DOHH2 (cell line): ENCODE measurements around the gene GLIS2.

Experiments
- H3F3A ChIP-seq: fragments of 200-600 bp; sonication (generic), shearing (Covaris generic); 2 replicates; pipeline ENCODE4 v1.6.0; 2016; ENCODE audit warnings: antibody characterized with exemption, mild to moderate bottlenecking; ENCODE audit not compliant: control insufficient read depth, insufficient read depth
- H3K27ac ChIP-seq: fragments of 200-600 bp; sonication (generic); 2 replicates; pipeline ENCODE4 v1.5.1; 2014; ENCODE audit warnings: low read depth, mild to moderate bottlenecking, low read length, moderate library complexity
- H3K27me3 ChIP-seq: fragments of 200-600 bp; sonication (generic); 2 replicates; pipeline ENCODE4 v1.6.1; 2014; ENCODE audit warnings: mild to moderate bottlenecking, low read length, mixed read lengths; ENCODE audit not compliant: control insufficient read depth
- H3K36me3 ChIP-seq: fragments of 200-600 bp; sonication (generic); 2 replicates; pipeline ENCODE4 v1.6.1; 2014; ENCODE audit warnings: mild to moderate bottlenecking, low read length, moderate library complexity, mixed read lengths; ENCODE audit not compliant: control insufficient read depth
- H3K4me1 ChIP-seq: fragments of 200-600 bp; sonication (generic); 2 replicates; pipeline ENCODE4 v1.6.1; 2014; ENCODE audit warnings: mild to moderate bottlenecking, low read length, mixed read lengths; ENCODE audit not compliant: control insufficient read depth
- H3K4me2 ChIP-seq: fragments of 200-600 bp; sonication (generic); 2 replicates; pipeline ENCODE4 v1.6.0; 2014; ENCODE audit warnings: mild to moderate bottlenecking, low read length, moderate library complexity
- H3K4me3 ChIP-seq: fragments of 200-600 bp; sonication (generic); 2 replicates; pipeline ENCODE4 v1.5.1; 2014; ENCODE audit warnings: mild to moderate bottlenecking, low read length, mixed read lengths
- H3K79me2 ChIP-seq: fragments of 200-600 bp; sonication (generic); 2 replicates; pipeline ENCODE4 v1.6.1; 2014; ENCODE audit warnings: mild to moderate bottlenecking, low read length, mixed read lengths; ENCODE audit not compliant: control insufficient read depth
- H3K9me2 ChIP-seq: fragments of 200-600 bp; sonication (generic); replicated peaks from 2 replicates; pipeline ENCODE4 v1.6.1; 2014; ENCODE audit warnings: mild to moderate bottlenecking, low read length, mixed read lengths; ENCODE audit not compliant: control insufficient read depth
- H3K9me3 ChIP-seq: fragments of 200-600 bp; sonication (generic); 2 replicates; pipeline ENCODE4 v1.6.1; 2014; ENCODE audit warnings: antibody characterized with exemption, low read length, mixed read lengths; ENCODE audit not compliant: control insufficient read depth, insufficient read depth
- H4K20me1 ChIP-seq: fragments of 200-600 bp; sonication (generic); 2 replicates; pipeline ENCODE4 v1.6.0; 2014; ENCODE audit warnings: low read depth, mild to moderate bottlenecking, antibody characterized with exemption, low read length, moderate library complexity; ENCODE audit not compliant: control insufficient read depth, insufficient read depth
- EZH2phosphoT487 ChIP-seq: fragments of 200-600 bp; sonication (generic); IDR thresholded peaks from 2 replicates; pipeline ENCODE4 v1.6.1; 2017; ENCODE audit warnings: borderline replicate concordance, mild to moderate bottlenecking, antibody characterized with exemption, low read length, moderate library complexity, mixed read lengths
- TF ChIP-seq, protein P1 (sequence below): fragments of 200-600 bp; sonication (generic); IDR thresholded peaks from one replicate; pipeline ENCODE4 v1.5.1; 2014; ENCODE audit warnings: antibody characterized with exemption, mild to moderate bottlenecking, low read depth, low read length; ENCODE audit not compliant: poor library complexity, severe bottlenecking

Gene GLIS2

DNA sequence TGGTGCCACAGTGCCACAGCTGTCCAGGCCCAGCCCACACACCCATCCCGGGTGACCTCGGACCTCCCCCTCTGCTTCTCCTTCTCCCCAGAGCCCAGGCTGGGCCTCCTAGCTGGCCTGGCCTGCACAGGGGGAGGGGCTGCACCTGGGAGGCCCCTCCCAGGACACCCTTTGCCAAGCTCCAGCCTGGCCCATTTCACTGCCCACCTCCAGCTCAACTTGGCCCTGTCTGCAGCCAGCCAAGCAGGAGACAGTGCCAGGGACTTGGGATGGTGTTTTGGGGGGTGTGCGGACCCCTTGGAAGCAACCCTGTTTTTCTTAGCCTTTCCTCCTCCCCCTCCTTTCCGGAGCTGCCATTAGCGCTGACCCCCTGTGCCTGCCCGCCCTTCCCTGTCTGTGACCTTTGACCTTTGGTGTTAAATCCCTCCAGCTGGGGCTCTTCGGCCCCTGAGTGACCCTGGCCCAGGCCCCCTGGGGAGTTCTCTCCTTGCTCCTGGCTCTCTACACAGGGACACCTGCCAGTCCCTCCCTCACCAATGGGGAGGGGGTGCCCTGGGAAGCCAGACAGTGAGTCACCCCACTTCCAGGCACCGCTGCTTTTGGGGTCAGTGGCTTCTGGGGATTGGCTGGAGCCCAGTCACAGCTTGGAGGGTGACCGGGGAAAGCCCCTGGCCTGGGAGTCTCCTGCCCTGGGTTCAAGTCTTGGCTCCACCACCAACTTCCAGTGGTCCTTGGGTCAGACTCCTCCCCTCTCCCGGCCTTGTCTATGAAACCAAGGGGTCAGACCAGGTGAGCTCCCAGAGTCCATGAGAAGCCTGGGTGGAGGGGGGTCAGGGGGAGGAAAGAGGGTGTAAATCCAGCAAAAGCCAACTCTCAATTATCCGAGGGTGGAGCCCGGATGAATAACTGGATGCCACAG is 1.9 kb downstream of the GLIS2 start:
- Histone ChIP-seq H3K79me2 (no peaks in the 10 kb centered on the region), H4K20me1 (no peaks in the 10 kb centered on the region), H3K27me3 (peaks cover 59% of the 10 kb centered on the region), H3K9me3 (no peaks in the 10 kb centered on the region), H3K4me1 (peaks cover 33% of the 10 kb centered on the region), H3K27ac (no peak overlapping the region), H3F3A (peaks cover 5% of the 10 kb centered on the region; the same call in 1 of the 2 replicates), H3K4me3 (no peak overlapping the region), H3K36me3 (no peaks in the 10 kb centered on the region), H3K4me2 (no peak overlapping the region), H3K9me2 (no peaks in the 10 kb centered on the region)
- TF ChIP-seq, protein P1, sequence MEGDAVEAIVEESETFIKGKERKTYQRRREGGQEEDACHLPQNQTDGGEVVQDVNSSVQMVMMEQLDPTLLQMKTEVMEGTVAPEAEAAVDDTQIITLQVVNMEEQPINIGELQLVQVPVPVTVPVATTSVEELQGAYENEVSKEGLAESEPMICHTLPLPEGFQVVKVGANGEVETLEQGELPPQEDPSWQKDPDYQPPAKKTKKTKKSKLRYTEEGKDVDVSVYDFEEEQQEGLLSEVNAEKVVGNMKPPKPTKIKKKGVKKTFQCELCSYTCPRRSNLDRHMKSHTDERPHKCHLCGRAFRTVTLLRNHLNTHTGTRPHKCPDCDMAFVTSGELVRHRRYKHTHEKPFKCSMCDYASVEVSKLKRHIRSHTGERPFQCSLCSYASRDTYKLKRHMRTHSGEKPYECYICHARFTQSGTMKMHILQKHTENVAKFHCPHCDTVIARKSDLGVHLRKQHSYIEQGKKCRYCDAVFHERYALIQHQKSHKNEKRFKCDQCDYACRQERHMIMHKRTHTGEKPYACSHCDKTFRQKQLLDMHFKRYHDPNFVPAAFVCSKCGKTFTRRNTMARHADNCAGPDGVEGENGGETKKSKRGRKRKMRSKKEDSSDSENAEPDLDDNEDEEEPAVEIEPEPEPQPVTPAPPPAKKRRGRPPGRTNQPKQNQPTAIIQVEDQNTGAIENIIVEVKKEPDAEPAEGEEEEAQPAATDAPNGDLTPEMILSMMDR = no peak
- TF ChIP-seq EZH2phosphoT487 = no peak

- Histone ChIP-seq H3K4me3 (no peak overlapping the region), H3K79me2 (no peaks in the 10 kb centered on the region), H4K20me1 (no peaks in the 10 kb centered on the region), H3K9me3 (no peaks in the 10 kb centered on the region), H3K27ac (no peak overlapping the region), H3K27me3 (peaks cover 59% of the 10 kb centered on the region), H3F3A (peaks cover 5% of the 10 kb centered on the region; the same call in 1 of the 2 replicates), H3K4me2 (no peak overlapping the region), H3K9me2 (no peaks in the 10 kb centered on the region), H3K4me1 (peaks cover 33% of the 10 kb centered on the region), H3K36me3 (no peaks in the 10 kb centered on the region)
- no peak for TF ChIP-seq EZH2phosphoT487
- TF ChIP-seq, protein P1 = no peak
Observed at GRCh38 chr16:4318451-4318910, 2.6 kb downstream of the GLIS2 start.

DNA sequence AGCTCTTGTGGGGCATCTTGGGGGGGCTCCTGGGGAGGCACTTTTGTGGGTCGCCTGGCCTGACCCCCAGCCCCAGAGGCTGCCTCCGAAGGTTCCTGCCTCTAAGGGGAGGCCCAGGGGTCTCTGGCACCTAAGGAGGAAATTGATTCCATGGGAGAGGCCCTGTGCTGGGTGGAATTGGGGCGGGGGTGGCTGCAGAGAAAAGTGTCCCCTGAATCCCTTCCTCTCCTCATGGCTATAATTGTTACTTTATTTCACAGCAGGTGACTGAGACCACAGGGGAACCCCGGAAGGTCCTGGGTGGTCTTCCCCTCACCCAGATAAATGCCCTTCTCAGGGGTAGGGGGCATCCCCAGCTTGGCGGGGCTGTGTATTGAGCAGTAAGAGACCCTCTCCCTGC is 3.1 kb downstream of the GLIS2 start:
- H3K9me3 ChIP-seq = no peaks in the 10 kb centered on the region
- no peak for TF ChIP-seq EZH2phosphoT487
- TF ChIP-seq, protein P1 = no peak
- peaks cover 5% of the 10 kb centered on the region; the same call in 1 of the 2 replicates for H3F3A ChIP-seq
- H3K27me3 ChIP-seq = peaks cover 54% of the 10 kb centered on the region
- H4K20me1 ChIP-seq = no peaks in the 10 kb centered on the region
- no peak overlapping the region for H3K27ac ChIP-seq
- no peak overlapping the region for H3K4me3 ChIP-seq
- H3K36me3 ChIP-seq = no peaks in the 10 kb centered on the region
- peaks cover 29% of the 10 kb centered on the region for H3K4me1 ChIP-seq
- no peaks in the 10 kb centered on the region for H3K9me2 ChIP-seq
- H3K79me2 ChIP-seq = no peaks in the 10 kb centered on the region
- no peak overlapping the region for H3K4me2 ChIP-seq
